Breast epithelium (tissue), 3 donors: ENCODE measurements around the gene LCAT.

Experiments used
- POLR2A ChIP-seq: fragments of 450-650 bp; IDR thresholded peaks from one replicate; pipeline ENCODE4 v1.6.1; 2016; ENCODE audit warnings: antibody characterized with exemption, mild to moderate bottlenecking, moderate library complexity
- TF ChIP-seq, protein P1 (sequence below), 3 donors: fragments of 450-650 bp; IDR thresholded peaks; one replicate each; pipeline ENCODE4 v1.5.1; 2016 to 2017; ENCODE audit warnings: antibody characterized with exemption in 3 of 3, mild to moderate bottlenecking in 3 of 3, moderate library complexity in 3 of 3

DNA sequence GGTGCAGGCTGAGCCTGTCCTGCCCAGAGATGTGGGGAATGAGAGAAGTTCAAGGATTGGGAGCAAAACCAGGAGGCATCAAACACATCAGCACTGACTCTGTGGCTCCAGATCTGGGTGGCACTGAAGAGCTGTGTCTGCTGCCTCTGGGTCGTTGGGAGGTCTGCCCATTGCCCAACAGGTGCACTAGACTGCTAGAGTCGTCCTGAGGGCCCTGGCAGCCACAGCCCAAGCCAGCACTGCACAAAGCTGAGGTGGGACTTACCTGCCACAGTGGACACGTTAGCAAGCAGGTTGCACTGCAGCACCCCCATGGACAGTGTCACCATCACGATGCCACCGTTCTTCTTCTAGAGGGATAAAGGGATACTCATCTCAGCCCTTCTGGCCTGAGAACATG lies 33.1 kb upstream of the LCAT start:
- TF ChIP-seq POLR2A, result no peak
- TF ChIP-seq, protein P1, sequence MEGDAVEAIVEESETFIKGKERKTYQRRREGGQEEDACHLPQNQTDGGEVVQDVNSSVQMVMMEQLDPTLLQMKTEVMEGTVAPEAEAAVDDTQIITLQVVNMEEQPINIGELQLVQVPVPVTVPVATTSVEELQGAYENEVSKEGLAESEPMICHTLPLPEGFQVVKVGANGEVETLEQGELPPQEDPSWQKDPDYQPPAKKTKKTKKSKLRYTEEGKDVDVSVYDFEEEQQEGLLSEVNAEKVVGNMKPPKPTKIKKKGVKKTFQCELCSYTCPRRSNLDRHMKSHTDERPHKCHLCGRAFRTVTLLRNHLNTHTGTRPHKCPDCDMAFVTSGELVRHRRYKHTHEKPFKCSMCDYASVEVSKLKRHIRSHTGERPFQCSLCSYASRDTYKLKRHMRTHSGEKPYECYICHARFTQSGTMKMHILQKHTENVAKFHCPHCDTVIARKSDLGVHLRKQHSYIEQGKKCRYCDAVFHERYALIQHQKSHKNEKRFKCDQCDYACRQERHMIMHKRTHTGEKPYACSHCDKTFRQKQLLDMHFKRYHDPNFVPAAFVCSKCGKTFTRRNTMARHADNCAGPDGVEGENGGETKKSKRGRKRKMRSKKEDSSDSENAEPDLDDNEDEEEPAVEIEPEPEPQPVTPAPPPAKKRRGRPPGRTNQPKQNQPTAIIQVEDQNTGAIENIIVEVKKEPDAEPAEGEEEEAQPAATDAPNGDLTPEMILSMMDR (IDR thresholded peaks at IDR 0.05), result no peak
